ENCODE measurements around the gene DEXI. TPM values are rescaled to one million over a fixed set of nuclear protein-coding genes. Genes with fewer than 3 reads are reported as not detected.

Gene DEXI
- total RNA-seq, 2 donors from 2014 or later, result 31.5 to 32.0 TPM

GRCh38 chr16:10988879-10989278 lies 46.6 kb upstream of the DEXI start:
- Mint-ChIP-seq H3K36me3 (ENCODE audit: low read depth) (peaks cover 52% of the 10 kb centered on the region), H3K27ac (no peak overlapping the region), H3K9me3 (no peaks in the 10 kb centered on the region), H3K4me3 (no peak overlapping the region), H3K27me3 (ENCODE audit: insufficient read depth) (no peaks in the 10 kb centered on the region), H3K4me1 (no peaks in the 10 kb centered on the region)
- no peak for DNase-seq
- no peak overlapping the region for H3K4me3 ChIP-seq (ENCODE audit: low read length)
- H3K4me1 ChIP-seq (ENCODE audit: control insufficient read depth, insufficient read depth, low read length), result no peaks in the 10 kb centered on the region
- no peaks in the 10 kb centered on the region for H3K27me3 ChIP-seq (ENCODE audit: control insufficient read depth, insufficient read depth, low read length, poor library complexity, severe bottlenecking)
- H3K36me3 ChIP-seq (ENCODE audit: control insufficient read depth, insufficient read depth, low read length), result peaks cover 32% of the 10 kb centered on the region
- H3K9me3 ChIP-seq (ENCODE audit: control insufficient read depth, low read length), result no peaks in the 10 kb centered on the region
- H3K27ac ChIP-seq (ENCODE audit: low read depth, low read length), result no peak overlapping the region
- no peak overlapping the region for H3K9ac ChIP-seq (ENCODE audit: extremely low read depth, low read length, poor library complexity, severe bottlenecking)
- TF ChIP-seq CTCF (conservative IDR thresholded peaks at IDR 0.05), result no peak
- WGBS, 2 experiments (ENCODE audit: insufficient coverage in 1 of 2, insufficient read length in 1 of 2), result 93 to 95% methylated on average over 4 to 6 of the region's 6 CpGs

GRCh38 chr16:10988164-10988803 lies 46.0 kb upstream of the DEXI start:
- peak; percentile 71 for TF ChIP-seq CTCF (conservative IDR thresholded peaks at IDR 0.05)
- Histone ChIP-seq H3K4me3 (ENCODE audit: low read length) (no peak overlapping the region), H3K9me3 (ENCODE audit: control insufficient read depth, low read length) (no peaks in the 10 kb centered on the region), H3K9ac (ENCODE audit: extremely low read depth, low read length, poor library complexity, severe bottlenecking) (no peak overlapping the region), H3K36me3 (ENCODE audit: control insufficient read depth, insufficient read depth, low read length) (peaks cover 31% of the 10 kb centered on the region), H3K27me3 (ENCODE audit: control insufficient read depth, insufficient read depth, low read length, poor library complexity, severe bottlenecking) (no peaks in the 10 kb centered on the region), H3K27ac (ENCODE audit: low read depth, low read length) (no peak overlapping the region), H3K4me1 (ENCODE audit: control insufficient read depth, insufficient read depth, low read length) (no peaks in the 10 kb centered on the region)
- 56 to 72% methylated on average over 6 to 7 of the region's 7 CpGs for WGBS, 2 experiments (ENCODE audit: insufficient coverage in 1 of 2, insufficient read length in 1 of 2)
- no peaks in the 10 kb centered on the region for H3K4me1 Mint-ChIP-seq
- peaks cover 54% of the 10 kb centered on the region for H3K36me3 Mint-ChIP-seq (ENCODE audit: low read depth)
- peak; percentile 76 for DNase-seq
- H3K27ac Mint-ChIP-seq, result no peak overlapping the region
- H3K4me3 Mint-ChIP-seq, result no peak overlapping the region
- no peaks in the 10 kb centered on the region for H3K9me3 Mint-ChIP-seq
- H3K27me3 Mint-ChIP-seq (ENCODE audit: insufficient read depth), result no peaks in the 10 kb centered on the region

- no peak for DNase-seq
- Histone ChIP-seq H3K9me3 (ENCODE audit: control insufficient read depth, low read length) (no peaks in the 10 kb centered on the region), H3K4me3 (ENCODE audit: low read length) (no peak overlapping the region), H3K9ac (ENCODE audit: extremely low read depth, low read length, poor library complexity, severe bottlenecking) (no peak overlapping the region), H3K27me3 (ENCODE audit: control insufficient read depth, insufficient read depth, low read length, poor library complexity, severe bottlenecking) (no peaks in the 10 kb centered on the region), H3K27ac (ENCODE audit: low read depth, low read length) (no peak overlapping the region), H3K36me3 (ENCODE audit: control insufficient read depth, insufficient read depth, low read length) (peaks cover 39% of the 10 kb centered on the region), H3K4me1 (ENCODE audit: control insufficient read depth, insufficient read depth, low read length) (no peaks in the 10 kb centered on the region)
- H3K4me3 Mint-ChIP-seq, result no peak overlapping the region
- no peaks in the 10 kb centered on the region for H3K4me1 Mint-ChIP-seq
- H3K27ac Mint-ChIP-seq, result no peak overlapping the region
- TF ChIP-seq CTCF (conservative IDR thresholded peaks at IDR 0.05), result no peak
- H3K27me3 Mint-ChIP-seq (ENCODE audit: insufficient read depth), result no peaks in the 10 kb centered on the region
- H3K9me3 Mint-ChIP-seq, result no peaks in the 10 kb centered on the region
- peaks cover 51% of the 10 kb centered on the region for H3K36me3 Mint-ChIP-seq (ENCODE audit: low read depth)
- 90 to 94% methylated on average over 8 to 10 of the region's 11 CpGs for WGBS, 2 experiments (ENCODE audit: insufficient coverage in 1 of 2, insufficient read length in 1 of 2)
These were observed 45.3 kb upstream of the DEXI start for GRCh38 chr16:10987361-10988163.

Data from endodermal cell (in vitro differentiated cells).